Islet precursor cell (in vitro differentiated cells): ENCODE results near the gene MAP2K3.

Experiments
- DNase-seq: peaks from one replicate; pipeline ENCODE4 v3.0.0-alpha.2; 2018

Gene MAP2K3

GRCh38 chr17:21354796-21355385 lies 70.4 kb downstream of the MAP2K3 start:
- DNase-seq, result no peak

DNA sequence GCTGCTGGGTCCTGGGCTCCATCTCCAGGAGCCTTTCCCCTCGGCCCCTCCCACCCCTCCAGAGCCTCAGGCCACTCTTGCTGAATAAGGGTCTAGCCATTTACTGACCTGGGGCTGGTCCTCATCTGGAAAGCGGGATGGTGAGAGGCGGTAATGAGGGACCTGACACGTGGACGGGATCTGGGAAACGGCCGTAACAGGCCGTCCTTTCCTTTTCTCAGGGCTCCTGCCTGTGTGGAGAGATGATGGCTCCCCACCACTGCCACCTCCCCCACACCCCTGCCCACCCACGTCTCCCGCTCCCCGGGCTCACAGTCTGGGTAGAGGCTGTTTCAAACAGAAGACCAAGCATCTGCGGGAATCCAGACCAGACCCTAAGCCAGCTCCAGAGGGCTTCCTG lies 71.1 kb downstream of the MAP2K3 start:
- no peak for DNase-seq

DNA sequence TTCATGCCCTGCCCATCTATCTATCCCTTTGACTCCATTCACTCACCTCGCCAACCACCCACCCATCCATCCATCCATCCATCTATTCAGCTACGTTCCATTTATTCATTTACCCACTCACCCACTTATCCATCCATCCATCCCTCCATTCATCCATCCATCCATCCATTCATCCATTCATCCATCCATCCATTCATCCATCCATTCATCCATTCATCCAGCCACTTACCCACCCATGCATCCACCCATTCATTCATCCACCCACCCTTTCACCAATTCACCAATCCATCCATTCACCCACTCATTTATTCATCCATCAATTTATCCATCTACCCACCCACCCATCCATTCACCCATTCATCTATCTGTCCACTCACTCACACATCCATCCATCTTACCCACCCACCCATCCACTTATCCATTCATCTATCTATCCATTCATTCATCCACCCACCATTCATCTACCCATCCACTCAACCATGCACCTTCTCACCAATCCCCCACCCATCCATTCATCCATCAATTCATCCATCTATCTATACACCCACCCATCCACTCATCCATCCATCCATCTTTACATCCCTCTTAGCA lies 72.1 kb downstream of the MAP2K3 start:
- DNase-seq, result no peak

- no peak for DNase-seq
Observed at GRCh38 chr17:21357281-21357680, 72.8 kb downstream of the MAP2K3 start.

DNA sequence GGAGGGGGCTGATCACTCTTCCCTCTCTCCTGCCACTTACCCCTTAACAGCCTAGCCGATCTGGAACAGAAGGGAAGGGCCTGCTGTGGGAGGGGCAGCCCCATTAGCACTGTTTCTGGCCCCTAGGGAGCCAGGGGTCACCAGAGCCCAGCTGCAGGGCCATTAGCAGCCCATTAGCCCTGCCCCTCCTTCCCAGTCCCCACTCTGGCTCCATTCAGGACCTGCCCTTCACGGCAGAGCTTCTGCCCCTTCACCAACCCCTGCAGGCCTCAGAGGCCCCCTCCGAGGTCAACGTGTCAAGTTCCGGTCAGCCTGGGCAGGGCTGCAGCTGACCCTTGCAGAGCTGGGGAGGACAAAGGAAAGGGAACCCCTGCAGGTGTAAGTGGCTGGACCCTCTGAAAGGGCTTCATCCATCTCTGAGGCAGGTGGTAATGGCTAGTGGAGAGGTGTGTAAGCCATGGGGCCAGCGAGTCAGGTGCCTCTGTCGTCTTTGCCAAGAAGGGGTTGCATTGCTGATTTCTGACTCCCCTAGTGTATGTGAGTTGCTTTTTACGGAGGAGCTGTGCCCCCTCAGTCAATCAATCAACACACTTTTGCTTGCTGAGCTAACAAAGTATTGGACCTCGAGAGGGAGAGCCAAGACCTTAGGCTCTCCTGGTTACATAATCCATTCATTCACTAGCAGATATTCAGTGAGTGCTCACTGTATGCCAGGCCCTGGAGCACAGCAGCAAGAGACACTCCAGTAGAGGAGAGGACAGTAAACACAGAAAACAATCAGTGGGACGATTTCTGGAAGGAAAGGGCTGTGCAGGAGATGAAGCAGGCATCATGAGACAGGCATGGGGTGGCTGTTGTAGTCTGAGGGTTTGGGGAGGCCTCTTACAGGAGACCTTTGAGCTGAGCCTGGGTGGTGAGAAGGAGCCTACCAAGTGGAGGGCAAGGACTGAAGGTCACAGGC lies 73.5 kb downstream of the MAP2K3 start:
- no peak for DNase-seq

DNA sequence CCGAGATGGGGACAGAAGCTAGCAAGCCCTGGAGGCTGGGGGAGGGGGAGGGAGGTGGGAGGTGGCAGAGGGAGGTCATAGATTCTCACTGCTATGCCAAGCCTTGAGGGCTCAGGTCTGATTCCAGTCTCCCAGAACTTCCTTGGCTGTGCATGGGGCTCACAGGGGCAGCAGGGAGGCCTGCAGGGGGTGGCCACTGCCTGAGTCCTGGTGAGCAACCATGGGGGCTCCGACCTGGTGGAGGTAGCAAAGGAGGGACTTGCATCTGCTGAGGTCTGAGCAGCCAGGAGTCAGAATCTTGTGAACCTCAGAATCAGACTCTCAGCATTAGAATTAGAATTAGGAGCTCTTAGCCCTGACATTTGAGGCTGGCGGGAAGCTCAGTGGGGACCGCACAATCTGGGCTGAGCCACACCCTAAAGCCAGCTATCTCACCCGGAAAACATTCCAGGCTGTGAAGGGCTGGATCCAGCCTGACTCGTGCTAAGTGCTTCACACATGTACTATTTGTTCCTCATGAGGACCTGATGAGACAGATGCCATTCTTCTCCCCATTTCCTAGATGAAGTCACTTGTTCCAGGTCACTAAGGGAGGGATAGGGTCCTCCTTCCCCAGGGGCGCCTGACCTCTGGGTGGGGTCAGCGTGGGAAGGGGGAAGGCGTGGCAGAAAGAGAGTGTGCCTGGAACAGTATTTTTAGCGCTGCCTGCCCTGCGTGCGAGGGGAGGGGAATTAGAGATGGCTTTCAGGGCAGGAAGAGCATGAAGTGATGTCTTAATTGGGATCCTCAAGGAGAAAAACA lies 74.4 kb downstream of the MAP2K3 start:
- no peak for DNase-seq

GRCh38 chr17:21359483-21359840 lies 75.0 kb downstream of the MAP2K3 start:
- no peak for DNase-seq

DNA sequence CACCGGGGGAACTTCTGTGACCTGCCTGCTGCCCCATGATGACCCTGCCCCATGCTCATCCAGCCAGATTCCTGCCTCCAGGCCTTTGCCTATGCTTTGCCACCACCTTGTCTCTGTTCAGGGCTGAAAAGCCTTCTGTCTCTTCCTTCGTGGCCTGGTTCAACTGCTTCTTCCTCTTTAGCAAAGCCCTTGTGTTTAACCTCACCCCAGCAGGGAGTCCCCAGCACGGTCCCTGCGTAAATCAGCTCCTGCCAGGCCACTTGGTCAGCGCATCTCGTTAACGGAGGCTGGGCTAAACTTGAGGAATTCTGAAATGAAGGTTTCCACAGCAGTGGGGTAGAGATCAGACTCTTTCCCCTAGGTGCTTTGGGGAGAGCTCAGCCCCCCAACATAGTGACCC lies 75.5 kb downstream of the MAP2K3 start:
- no peak for DNase-seq

DNA sequence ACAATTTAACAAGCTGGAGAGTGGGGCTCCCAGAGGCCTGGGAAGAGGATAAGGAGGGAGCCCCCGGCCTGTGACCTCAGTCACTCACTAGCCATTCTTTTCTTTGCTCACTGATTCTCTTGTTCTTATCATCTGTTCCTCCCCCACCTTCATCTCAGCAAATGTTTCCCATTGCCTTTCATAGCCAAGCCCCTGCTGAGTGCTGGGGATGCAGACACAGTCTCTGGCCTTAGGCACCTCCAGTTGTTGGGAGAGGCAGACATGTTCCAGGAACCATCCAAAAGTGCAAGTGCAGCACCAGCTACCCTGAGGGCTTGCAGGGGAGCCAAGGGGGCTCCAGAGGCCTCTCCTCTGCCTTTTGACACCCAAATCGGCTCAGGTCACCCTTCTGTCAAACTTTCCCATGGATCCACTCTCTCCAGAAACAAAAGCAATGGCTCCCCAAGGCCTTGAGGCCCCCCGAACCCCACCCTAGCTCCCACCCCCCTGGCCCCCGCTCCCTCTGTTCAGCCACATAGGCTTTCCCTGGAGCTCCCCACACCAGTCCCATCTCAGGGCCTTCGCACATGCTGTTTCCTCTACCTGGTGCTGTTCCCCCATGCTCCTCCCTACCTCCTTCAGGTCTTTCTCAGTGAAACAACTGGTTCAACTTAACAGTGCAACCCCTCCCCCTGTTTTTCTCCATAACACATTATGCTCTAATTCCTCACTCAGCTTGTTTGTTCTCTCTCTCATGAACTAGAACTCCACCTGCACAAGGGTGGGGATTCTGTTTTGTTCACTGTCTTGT lies 76.7 kb downstream of the MAP2K3 start:
- no peak for DNase-seq

- DNase-seq, result no peak
Observed at GRCh38 chr17:21362331-21362931, 77.9 kb downstream of the MAP2K3 start.

DNA sequence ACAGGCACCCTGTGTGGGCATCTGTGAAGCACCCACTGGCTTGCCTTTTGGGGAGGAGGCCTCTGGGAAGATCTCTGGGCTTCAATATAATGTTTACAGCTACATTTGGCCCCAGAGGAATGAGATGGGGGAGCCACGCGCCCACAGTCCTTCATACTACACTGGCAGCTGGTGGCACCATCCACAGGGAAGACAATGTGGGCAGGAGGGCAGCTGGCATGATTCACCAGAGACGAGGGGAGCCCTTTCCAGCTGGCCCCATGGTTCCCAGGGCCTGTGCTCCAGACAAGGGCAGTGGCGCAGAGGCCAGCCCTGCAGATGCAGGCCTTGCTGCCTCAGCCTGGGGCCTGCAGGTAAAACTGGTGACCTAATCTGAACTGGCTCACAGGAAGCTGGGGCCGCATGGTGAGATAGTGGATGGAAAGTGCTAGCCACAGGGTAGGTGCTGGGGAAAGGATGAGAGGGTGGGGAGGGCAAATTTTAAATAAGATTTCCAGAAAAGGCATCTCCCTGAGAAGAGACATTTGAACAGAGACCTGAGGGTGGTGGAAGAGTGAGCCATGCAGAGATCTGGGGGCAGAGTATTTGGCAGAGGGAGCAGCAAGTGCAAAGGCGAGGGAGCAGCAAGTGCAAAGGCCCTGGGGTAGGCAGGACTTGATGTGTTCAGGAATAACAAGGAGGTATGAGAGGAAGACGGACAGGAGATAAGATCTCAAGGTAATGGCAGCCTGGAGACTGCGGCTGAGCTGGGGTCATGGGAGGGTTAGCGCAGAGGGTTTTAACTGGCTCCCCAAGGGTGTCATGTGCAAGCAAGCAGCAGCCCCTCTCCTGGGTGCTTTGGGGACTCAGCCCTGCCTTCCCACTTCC lies 79.5 kb downstream of the MAP2K3 start:
- no peak for DNase-seq
